ENCODE measurements around the gene TPH1.
A peak's percentile ranks its signal among the peaks of the same experiment; 100 is the strongest.

The TPH1 gene

GRCh38 chr11:18014876-18015275, 31.2 kb downstream of the TPH1 start:
- no peaks in the 10 kb centered on the region for H3K36me3 ChIP-seq (replicated peaks; ENCODE audit: low read depth, low read length)
- no peak overlapping the region for H3K4me2 ChIP-seq (ENCODE audit: low read length)
- peaks cover 13% of the 10 kb centered on the region for H3K4me1 ChIP-seq (ENCODE audit: low read length)
- no peak overlapping the region for H3K9ac ChIP-seq (ENCODE audit: low read length)
- H4K20me1 ChIP-seq (ENCODE audit: insufficient read depth, low read length) = no peaks in the 10 kb centered on the region
- peaks cover 12% of the 10 kb centered on the region; the same call in 1 of the 2 replicates for H3K79me2 ChIP-seq (ENCODE audit: low read length)
- no peaks in the 10 kb centered on the region for H3K27me3 ChIP-seq (ENCODE audit: low read depth, low read length)
- TF ChIP-seq EZH2phosphoT487 (IDR thresholded peaks at IDR 0.05; ENCODE audit: low read depth) (no peak), CTCF (IDR thresholded peaks at IDR 0.05; ENCODE audit: low read depth, low read length) (no peak)
- H3K27ac ChIP-seq (ENCODE audit: low read length) = no peak overlapping the region
- no peak overlapping the region for H3K4me3 ChIP-seq (ENCODE audit: low read length)
- no peaks in the 10 kb centered on the region for H3K9me3 ChIP-seq (ENCODE audit: insufficient read depth, low read length)
- H2AFZ ChIP-seq (ENCODE audit: low read depth, low read length) = no peak overlapping the region

GRCh38 chr11:18013790-18014507, 32.1 kb downstream of the TPH1 start:
- peaks cover 13% of the 10 kb centered on the region for H3K4me1 ChIP-seq (ENCODE audit: low read length)
- no peaks in the 10 kb centered on the region for H3K27me3 ChIP-seq (ENCODE audit: low read depth, low read length)
- peak overlapping the region; percentile 93 for H3K4me3 ChIP-seq (ENCODE audit: low read length)
- H3K27ac ChIP-seq (ENCODE audit: low read length) = peak overlapping the region; percentile 61; the same call in 1 of the 2 replicates
- H3K9me3 ChIP-seq (ENCODE audit: insufficient read depth, low read length) = no peaks in the 10 kb centered on the region
- H2AFZ ChIP-seq (ENCODE audit: low read depth, low read length) = peak overlapping the region; percentile 97
- peaks cover 12% of the 10 kb centered on the region; the same call in 1 of the 2 replicates for H3K79me2 ChIP-seq (ENCODE audit: low read length)
- H4K20me1 ChIP-seq (ENCODE audit: insufficient read depth, low read length) = no peaks in the 10 kb centered on the region
- no peaks in the 10 kb centered on the region for H3K36me3 ChIP-seq (replicated peaks; ENCODE audit: low read depth, low read length)
- TF ChIP-seq EZH2phosphoT487 (IDR thresholded peaks at IDR 0.05; ENCODE audit: low read depth) (no peak), CTCF (IDR thresholded peaks at IDR 0.05; ENCODE audit: low read depth, low read length) (peak; percentile 39)
- H3K9ac ChIP-seq (ENCODE audit: low read length) = peak overlapping the region; percentile 82
- peak overlapping the region; percentile 92 for H3K4me2 ChIP-seq (ENCODE audit: low read length)

- Histone ChIP-seq H3K4me3 (ENCODE audit: low read length) (peak within 1 kb of the TSS; percentile 93), H3K36me3 (replicated peaks; ENCODE audit: low read depth, low read length) (no peaks in the 10 kb centered on the region), H3K9me3 (ENCODE audit: insufficient read depth, low read length) (no peaks in the 10 kb centered on the region), H3K79me2 (ENCODE audit: low read length) (peaks cover 12% of the 10 kb centered on the region; the same call in 1 of the 2 replicates), H3K4me1 (ENCODE audit: low read length) (peaks cover 13% of the 10 kb centered on the region), H3K9ac (ENCODE audit: low read length) (peak within 1 kb of the TSS; percentile 82), H3K4me2 (ENCODE audit: low read length) (peak within 1 kb of the TSS; percentile 92), H2AFZ (ENCODE audit: low read depth, low read length) (peak within 1 kb of the TSS; percentile 97), H3K27ac (ENCODE audit: low read length) (peak within 1 kb of the TSS; percentile 61), H4K20me1 (ENCODE audit: insufficient read depth, low read length) (no peaks in the 10 kb centered on the region), H3K27me3 (ENCODE audit: low read depth, low read length) (no peaks in the 10 kb centered on the region)
- TF ChIP-seq EZH2phosphoT487 (IDR thresholded peaks at IDR 0.05; ENCODE audit: low read depth) (no peak), CTCF (IDR thresholded peaks at IDR 0.05; ENCODE audit: low read depth, low read length) (no peak)
Measured at GRCh38 chr11:18012906-18013781, 32.9 kb downstream of the TPH1 start, which contains the start of gene SERGEF. TSS of gene SERGEF (minus strand) at chr11:18013047. CDS start at chr11:18013010, 37 bp downstream.

All from OCI-LY3 (cell line).